ENCODE results near the gene UST.

GRCh38 chr6:148745926-148746325 lies 904 bp upstream of the UST start:
- TF ChIP-seq POLR2A (IDR thresholded peaks at IDR 0.05; ENCODE audit: low read depth, low read length) (no peak), POLR2AphosphoS5 (IDR thresholded peaks at IDR 0.05; ENCODE audit: low read depth, low read length) (no peak)

Measured in GM12891 (cell line).